Subcutaneous adipose tissue (tissue), 4 donors: ENCODE measurements around the gene CTSD. TPM values are rescaled to one million over a fixed set of nuclear protein-coding genes. Genes with fewer than 3 reads are reported as not detected.

Experiments
- total RNA-seq, 4 donors: library from RNA; depleted of rRNA; stranded (reverse); fragments of >200 nt; gene quantifications; one replicate each; pipeline ENCODE4 v1.1.0, GENCODE V29; 2016
- TF ChIP-seq, protein P1 (sequence below): fragments of 450-650 bp; IDR thresholded peaks from one replicate; pipeline ENCODE4 v1.5.1; 2016; ENCODE audit warnings: low read depth, mild to moderate bottlenecking, control low read depth, antibody characterized with exemption, moderate library complexity

CTSD gene
- total RNA-seq, 4 donors from 2014 or later, result 387 to 1,776 (median 548) TPM

DNA sequence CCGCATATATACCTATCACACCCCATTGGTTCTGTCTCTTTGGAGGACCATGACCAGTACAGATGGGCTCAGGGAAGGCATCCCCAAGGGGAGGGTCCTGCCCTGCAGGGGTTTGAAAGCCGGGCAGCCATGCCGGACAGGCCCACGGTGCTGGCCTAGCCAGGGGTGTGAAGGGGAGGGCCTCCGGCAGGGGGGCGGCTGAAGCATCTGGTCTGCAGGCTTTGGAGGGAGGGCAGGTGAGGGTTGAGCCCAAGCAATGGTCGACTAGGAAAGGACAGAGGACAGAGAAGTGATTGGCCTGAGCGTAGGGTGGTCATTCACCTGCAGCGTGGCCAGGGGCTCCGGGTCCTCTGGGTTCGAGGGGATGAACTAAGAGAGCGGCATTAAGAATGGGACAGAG lies 11.2 kb upstream of the CTSD start:
- TF ChIP-seq, protein P1, sequence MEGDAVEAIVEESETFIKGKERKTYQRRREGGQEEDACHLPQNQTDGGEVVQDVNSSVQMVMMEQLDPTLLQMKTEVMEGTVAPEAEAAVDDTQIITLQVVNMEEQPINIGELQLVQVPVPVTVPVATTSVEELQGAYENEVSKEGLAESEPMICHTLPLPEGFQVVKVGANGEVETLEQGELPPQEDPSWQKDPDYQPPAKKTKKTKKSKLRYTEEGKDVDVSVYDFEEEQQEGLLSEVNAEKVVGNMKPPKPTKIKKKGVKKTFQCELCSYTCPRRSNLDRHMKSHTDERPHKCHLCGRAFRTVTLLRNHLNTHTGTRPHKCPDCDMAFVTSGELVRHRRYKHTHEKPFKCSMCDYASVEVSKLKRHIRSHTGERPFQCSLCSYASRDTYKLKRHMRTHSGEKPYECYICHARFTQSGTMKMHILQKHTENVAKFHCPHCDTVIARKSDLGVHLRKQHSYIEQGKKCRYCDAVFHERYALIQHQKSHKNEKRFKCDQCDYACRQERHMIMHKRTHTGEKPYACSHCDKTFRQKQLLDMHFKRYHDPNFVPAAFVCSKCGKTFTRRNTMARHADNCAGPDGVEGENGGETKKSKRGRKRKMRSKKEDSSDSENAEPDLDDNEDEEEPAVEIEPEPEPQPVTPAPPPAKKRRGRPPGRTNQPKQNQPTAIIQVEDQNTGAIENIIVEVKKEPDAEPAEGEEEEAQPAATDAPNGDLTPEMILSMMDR, result no peak

- TF ChIP-seq, protein P1, result no peak
These were observed 10.3 kb upstream of the CTSD start for GRCh38 chr11:1773994-1774550.

DNA sequence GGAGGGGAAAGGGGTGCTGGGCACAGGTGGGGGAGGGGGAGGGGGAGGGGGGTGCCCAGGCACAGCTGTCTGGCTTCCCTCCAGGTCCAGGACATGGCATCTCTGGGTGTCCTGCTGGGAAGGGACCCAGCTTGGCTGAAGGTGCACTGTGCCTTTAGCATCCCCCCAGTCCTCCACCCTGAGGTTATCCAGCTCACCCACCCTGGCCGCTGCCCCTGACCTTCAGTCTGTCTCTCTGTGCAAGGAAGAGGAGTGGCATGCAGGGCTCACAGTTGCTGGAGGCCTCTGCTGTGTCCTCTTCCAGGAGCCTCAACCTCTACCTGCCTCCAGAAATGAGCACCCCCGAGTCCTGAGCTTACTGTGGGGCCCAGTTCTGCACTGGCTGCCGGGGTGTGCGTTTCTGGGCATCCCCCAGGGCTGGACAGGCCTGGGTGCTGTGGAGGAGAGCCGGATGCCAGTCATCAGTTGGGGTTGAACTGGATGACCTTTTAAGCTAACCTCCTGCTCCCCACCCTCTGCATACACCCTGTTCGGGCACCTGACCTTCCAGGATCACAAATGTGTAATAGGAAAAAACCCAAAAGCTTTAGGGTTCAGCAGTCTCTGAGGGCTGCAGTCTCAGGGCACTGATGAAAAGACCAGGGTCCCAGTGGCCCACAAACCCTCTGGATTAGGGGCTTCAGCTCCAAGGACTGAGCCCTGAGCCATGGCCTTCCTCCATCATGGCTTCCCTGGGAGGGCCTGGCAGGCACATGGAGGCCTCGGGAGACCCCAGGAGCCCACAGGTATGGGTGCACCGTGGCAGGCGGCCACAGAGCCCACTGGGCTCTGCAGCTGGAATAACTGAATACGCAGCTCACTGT lies 9.6 kb upstream of the CTSD start:
- TF ChIP-seq, protein P1, result no peak

- TF ChIP-seq, protein P1, result no peak
These were observed 8.8 kb upstream of the CTSD start for GRCh38 chr11:1772270-1773130.

DNA sequence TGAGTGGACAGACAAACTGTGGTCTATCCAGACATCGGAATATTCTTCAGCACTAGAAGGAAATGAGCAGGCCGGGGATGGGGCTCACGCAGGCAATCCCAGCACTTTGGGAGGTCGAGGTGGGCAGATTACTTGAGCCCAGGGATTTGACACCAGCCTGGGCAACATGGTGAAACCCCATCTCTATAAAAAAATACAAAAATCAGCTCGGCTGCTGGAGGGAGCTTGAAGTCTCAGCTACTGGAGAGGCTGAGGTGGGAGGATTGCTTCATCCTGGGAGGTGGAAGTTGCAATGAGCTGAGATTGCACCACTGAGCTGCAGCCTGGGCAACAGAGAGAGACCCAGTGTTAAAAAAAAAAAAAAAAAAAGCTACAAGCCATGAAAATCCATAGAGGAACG lies 8.0 kb upstream of the CTSD start:
- TF ChIP-seq, protein P1, result no peak

DNA sequence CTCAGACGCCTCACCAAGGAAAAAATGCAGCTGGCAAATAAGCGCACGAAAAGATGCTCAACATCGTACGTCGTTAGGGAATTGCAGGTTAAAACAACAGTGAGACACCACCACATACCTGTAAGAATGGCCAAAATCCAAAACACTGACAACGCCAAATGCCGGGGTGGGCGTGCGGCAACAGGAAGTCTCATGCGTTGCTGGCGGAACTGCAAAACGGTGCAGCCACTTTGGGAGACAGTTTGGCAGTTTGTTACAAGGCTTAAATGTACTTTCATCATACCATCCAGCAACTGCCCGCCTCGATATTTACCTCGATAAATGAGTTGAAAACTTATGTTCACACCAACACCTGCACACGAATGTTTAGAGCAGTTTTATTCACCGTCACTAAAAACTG lies 7.5 kb upstream of the CTSD start:
- TF ChIP-seq, protein P1, result no peak

DNA sequence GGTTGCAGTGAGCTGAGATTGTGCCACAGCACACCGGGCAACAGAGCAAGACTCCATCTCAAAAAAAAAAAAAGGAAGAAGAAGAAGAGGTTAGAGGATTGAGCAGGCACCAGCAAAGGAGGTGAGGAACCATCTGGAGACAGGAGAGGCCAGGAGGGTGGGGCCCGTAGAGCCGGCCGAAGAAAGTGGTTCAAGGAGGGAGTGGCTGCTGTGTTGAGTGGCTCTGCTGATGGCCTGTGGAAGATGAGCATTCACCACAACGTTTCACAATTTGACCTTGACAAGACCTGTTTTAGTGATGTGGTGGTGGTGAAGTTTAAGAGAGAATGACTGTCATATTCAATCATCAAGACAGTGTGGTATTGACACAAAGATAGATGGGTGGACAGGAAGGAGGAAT lies 6.8 kb upstream of the CTSD start:
- TF ChIP-seq, protein P1, result no peak
